NCI-H510A (cell line): ENCODE data around the gene MXRA8.

Experiments used
- DNase-seq: peaks from one replicate; lab custom pipeline; 2025; lab: John Stamatoyannopoulos, UW

MXRA8 gene

DNA sequence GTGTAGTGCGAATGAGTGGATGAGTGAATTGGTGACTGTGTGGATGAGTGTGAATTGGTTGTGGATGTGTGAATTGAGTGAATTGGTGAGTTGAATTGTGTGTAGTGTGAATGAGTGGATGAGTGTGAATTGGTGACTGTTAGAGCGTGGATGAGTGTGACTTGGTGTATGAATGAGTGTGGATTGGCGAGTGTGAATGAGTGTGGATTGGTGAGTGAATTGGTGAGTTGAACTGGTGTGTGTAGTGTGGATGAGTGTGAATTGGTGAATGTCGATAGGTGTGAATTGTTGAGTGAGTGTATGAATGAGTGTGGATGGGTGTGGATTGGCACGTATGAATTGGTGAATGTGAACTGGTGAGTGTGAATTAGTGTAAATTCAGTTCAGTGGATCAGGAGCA lies 9.0 kb upstream of the MXRA8 start:
- no peak for DNase-seq

DNA sequence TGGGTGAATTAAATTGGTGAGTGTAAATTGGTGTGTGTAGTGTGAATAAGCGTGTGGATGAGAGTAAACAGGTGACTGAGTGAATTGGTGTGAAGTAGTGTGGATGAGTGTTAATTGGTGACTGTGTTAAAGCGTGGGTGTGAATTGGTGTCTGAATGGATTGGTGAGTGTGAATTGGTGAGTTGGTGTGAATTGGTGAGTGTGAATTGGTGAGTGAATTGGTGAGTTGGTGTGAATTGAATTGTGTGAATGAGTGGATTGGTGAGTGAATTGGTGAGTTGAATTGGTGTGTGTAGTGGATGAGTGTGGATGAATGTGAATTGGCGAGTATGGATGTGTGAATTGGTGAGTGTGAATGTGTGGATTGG lies 8.3 kb upstream of the MXRA8 start:
- no peak for DNase-seq

DNA sequence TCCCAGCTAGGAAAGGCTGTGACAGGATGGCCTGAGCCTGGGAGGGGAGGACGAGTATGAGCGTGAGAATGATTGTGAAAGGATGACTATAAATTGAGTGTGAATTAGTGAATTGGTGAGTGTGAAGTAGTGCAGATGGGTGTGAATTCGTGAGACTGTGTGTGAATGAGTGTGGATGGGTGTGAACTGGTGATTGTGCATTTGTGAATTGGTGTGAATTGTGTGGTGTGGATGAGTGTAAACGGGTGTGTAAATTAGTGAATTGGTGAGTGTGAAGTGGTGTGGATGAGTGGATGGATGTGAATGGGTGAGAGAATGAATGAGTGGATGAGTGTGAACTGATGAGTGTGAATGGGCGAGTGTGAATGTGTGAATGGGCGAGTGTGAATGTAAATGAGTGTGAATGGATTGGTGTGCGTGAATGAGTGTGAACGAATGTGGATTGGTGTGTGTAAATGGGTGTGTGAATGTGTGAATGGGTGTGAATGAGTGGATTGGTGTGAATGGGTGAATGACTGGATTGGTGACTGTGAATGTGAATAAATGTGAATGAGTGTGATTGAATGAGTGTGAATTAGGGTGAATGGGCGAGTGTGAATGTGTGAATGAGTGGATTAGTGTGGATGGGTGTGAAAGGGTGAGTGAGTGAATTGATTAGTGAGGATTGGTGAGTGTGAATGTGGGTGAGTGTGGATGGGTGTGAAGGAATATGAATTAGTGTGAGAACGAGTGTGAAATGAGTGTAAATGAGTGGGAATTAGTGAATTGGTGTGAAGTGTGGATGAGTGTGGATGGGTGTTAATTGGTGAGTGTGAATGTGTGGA lies 7.7 kb upstream of the MXRA8 start:
- DNase-seq = no peak

DNA sequence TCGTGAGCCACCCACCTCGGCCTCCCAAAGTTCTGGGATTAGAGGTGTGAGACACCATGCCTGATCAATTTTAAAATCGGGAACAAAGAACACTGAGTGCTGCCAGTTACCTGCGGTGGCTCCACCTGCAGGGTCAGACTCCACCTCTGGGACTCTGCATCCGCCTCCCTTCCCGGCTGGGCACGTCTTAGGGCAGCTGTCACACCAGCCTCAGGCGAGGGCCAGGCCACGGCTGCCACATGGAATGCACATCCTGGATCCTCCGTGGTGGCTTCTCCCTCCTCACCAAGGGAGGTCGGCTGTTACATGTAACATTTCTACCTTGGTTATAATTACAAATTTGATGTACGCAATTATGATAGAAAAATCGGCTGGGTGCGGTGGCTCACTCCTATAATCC lies 5.9 kb upstream of the MXRA8 start:
- no peak for DNase-seq

DNA sequence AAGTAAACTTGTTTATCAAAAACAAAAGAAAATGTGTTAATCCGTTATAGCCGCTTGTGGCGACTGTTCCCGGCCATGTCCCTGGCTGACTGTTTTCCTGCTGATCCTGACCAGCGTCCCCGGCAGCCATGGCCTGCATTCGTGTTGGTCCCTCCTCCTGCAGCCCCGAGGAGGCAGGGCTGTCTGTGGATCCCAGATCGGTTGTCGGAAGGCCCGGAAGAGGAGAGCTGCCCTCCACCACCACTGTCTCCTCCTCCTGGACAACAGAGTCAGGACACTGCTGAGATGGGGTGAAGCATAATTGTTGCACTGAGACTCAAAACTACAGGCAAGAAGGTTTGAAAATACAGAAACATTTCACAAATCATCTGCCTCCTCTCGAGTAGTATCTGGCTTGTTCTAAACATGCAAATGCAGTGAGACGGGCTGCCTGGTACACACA lies 3.6 kb upstream of the MXRA8 start:
- peak; percentile 81 for DNase-seq

DNA sequence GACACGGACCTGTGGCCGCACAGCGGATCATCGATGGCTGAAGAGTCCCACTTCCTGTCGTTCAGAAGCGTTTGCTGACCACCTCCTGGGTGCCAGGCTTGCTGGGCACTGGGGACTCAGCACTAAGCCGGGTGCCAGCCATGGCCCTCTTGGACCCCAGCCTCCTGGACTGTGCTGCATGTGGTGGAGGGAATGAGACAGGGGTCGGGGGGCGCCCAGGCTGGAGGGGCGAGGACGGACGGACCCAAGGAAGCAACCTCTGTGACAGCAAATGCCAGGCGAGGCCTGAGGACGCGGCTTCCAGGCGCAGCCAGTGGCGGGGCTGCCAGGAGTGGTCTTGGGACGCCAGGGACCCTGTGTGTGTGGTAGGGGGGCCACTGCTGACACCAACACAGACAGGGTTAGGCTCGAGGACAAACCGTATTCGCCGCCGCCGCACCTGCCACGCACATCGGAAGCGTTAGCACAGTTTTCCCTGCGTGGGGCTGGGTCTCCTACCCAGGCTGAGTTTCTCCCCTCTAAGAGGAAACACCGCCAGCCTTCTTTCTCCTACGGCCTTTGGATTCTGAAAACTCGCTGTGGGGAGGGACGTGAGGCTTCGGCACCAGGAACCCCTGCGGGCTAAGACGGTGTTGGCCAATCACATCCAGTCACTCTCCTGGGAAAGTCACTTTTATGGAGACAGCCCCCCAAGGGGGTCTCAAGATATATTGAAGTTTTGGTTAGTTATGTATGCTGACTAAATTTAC lies 3.1 kb upstream of the MXRA8 start:
- no peak for DNase-seq

DNA sequence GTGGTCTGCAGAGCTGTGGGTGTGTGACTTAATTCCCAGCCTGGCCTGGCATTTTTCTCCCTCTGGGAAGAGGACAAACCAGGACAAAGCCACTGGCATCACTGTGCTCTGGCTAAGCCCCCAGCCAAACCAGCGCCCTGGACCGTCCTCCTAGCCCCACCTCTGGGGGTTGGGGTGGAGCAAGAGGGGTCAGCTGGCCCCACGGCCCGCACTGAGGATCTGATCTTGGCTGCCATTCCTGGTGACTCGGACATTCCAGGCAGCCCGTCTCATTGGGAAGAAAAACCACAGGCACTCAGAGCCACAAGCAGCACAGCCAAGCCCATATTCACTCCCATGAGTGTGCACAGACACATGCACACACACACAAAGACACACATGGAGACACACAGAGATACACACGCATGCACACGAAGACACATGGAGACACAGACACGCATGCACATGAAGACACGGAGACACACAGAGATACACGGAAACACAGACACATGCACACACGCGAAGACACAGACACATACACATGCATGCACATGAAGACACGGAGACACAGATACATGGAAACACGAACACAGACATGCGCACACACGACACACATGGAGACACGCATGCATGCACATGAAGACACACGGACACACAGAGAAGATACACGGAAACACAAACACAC lies 2.3 kb upstream of the MXRA8 start:
- DNase-seq = no peak

DNA sequence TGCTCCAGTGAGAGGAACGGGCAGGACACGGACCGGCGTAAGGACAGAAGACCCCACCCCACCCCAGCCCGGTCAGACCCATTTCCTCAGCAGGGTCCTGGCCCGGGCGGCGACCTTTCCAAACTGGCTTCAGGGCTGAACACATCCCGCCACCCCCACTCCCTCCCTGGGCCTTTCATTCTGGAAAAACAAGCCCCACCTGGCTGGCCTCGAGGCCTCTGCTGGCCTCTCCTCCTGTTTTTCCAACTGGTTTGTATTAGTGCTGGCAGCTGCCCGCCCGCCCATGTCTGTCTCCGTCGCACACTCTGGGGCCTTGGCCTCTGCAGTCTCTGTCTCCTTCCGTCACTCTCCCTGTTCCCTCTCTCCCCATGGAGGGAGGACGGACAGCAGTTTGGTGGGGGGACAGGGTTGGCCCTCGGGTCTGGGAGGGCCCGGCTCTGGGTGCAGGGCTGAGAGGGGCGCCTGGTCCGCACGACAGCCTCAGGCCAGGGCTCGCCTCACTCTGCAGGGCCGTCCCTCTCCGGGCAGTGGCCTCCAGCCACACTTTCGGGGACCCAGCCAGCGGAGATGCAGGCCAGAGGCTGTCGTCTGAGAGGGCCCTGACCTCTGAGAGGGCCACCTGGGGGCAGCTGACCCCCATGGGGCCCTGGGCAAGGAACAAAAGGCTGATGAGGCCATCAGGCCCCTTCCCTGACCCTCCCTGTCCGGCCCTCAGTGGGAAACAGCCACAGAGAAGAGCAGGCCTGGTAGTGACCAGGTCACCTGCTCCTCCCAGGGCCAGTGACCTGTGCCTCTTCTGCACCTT lies 1.5 kb upstream of the MXRA8 start:
- no peak for DNase-seq

DNA sequence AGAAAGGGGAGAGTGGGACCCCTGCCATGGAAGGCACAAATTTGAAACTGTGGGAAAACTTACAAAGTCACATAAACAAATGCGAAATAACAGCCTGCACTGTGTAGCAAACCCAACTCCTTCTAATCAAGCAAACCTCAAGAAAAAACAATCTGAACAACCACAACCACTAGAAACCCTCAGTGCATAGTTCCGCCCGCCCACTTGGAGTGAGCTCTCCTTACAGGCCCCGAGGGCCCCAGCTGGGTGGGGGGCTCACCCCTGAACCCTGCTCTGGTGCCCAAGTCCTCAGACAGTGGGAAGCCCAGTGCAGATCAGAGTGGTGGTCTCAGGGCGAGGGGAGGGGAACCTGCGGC lies 931 bp upstream of the MXRA8 start:
- no peak for DNase-seq

DNA sequence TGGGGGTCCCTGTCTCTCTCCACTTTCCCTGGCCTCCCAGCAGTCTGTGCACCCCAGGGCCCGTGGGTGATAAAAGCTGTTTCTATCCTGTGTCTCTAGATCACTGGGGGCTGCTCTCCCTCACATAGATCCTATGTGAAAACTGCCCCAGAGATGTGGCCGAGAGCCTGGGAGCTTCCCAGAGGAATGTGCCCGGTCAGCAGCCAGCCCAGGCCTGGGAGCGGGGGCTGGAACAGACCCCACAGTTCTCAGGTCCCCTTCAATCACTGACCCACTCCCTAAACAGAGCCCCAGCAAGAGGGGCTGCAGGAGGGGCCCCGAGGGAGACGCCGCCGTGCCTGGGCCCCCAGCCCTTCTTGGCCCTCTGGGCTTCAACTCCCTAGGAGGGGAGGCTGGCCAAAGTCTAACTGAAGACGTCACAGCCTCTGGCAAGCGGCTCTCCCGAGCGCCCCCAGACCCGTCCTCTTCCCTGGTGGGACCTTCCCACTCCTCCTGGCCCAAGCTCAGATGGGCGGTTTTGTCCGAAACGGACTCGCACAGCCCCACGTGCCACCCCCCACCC lies 403 bp downstream of the MXRA8 start:
- no peak for DNase-seq

DNA sequence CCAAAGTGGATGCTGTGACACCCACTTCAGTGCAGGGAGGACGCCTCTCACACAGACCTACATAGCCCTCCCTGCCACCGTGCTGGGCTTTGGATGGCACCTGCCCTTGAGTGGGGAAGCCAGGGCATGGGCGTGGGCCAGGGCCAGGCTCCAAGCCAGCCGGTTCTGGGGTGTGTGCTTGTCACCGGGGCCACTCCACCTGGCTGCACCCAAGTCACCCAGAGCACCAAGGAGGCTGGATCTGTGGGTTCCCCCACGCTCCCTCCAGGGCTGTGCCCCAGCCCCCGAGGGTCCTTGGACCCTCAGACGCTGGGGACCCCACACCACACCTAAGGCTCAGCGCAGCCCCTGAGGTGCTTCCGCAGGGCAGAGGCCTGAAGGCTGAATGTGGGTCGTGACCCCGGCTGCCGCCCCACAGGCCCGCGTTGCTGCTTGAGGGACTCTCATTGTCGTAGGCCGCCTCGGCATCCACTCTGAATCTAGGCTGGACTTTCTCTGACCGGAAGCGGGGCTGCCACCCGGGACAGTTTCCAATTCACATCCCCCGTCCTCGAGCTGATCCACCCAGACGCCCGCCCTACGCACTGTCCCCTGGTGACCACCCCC lies 1.5 kb downstream of the MXRA8 start:
- DNase-seq = no peak

DNA sequence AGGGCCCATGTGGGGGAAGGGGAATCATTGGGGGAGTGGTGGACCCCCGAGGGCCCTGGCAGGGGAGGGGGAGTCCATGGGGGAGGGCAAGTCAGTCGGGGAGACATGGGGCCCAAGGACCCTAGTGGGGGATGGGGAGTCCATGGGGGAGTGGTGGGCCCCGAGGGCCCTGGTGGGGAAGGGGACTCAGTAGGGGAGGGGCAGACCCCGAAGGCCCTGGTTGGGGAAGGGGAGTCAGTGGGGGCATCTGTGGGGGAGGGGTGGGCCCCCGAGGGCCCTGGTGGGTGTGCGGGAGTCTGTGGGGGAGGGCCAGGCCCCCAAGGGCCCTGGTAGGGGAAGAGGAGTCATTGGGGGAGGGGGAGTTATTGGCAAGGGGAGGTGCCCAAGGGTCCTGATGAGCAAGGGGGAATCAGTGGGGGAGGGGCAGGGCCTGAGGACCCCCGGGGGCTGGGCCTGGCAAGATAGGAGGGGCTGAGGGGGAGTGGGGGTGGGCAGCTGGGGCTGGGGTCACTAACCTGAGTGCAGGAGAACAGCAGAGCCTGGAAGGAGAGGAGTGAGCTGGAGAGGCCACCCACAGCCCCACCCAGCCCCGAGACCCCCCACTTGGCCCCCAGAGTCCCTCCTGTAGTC lies 2.1 kb downstream of the MXRA8 start:
- no peak for DNase-seq

DNA sequence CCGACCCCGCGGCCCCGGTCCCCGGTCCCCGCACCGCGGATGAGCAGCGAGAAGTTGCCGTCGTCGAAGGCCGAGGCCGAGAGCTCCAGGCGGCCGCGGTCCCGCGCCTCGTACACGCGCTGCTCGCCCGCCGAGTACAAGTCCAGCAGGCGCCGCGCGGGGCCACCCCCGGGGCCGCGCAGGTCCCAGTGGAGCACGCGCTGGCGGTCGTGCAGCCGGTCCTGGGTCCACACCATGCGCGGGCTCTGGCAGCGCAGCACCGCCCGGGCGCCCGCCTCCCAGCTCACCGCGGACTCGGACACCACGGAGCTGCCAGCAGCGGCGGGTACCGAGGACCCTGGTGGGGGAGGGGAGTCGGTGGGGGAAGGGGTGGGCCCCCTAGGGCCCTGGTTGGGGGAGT lies 2.9 kb downstream of the MXRA8 start:
- DNase-seq = peak; percentile 83

DNA sequence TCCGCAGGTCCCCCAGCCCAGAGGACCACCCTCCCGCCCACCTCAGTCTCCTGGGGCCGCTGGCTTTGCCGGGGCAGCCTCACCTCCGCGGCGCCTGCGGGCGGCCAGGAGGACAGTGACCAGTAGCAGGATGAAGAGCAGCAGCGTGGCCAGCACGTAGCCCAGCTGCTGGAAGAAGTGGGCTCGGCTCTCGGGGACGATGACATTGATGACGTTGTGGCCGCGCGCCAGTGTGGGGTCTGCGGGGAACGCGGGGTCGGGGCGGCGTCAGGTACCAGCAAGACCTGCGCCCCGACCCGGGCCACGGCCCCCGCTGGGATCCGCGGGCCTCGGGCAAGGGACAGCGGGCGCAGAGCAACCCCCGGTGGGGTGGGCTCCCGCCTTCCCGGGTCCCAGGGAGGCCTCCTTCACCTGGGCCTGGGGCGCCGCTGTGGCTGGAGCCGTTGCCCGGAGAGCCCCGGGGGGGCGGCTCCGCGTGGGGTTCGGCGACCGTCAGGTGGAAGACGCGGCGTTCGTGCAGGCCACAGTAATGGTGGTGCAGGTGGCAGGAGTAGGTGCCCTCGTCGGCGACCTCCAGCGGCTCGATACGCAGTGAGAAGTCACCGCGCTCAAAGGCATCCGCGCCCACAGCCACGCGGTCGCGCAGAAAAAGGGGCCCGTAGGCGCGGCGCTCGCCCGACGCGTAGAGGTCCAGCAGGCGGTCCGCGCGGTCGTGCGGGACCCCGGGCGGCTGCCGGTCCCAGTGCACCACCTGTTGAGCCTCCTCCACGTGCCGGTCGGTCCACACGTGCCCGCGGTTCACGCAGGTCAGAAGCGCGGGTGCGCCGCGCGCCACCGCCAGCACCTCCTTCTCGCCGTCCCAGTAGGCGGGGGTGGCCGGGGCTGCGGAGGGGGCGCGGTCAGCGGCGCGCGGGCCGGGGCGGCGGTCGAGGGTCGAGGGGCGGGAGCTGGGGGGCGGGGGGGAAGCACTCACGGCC lies 3.8 kb downstream of the MXRA8 start:
- no peak for DNase-seq

DNA sequence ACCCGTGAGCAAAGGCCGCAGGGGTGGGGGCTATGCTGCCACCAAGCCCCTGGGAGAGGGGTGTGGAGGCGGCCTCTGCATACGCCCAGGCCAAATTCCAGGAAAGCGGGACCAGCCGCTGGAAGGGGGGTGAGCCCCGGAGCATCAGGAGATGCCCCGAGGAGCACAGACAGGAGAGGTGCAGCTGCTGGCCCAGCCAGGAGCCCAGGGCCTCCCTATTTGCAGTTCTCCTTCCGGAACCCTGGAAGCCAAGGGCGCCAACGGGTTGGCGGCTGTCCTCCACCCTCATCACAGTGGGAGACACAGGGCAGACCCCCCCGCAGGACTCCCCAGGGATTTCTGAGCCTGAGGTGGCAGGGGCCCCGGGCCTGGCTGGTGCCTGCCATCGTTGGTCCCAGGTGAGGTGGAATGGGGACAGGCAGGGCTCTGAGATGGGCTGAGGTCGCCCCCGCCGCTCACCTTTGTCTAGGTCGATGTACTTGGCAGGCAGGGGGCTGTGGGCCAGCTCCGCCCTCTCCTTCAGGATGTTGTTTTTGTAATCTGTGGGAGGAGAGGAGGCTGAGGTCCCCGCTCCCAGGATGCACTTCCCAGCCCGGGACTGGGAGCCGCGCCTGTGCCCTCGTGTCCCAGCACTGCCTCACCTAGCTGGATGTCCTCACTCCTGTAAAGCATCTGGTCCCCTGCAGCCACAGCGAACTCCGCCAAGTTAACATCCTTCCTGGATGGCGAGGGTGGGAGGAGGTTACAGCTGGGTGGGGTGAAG lies 4.8 kb downstream of the MXRA8 start:
- no peak for DNase-seq

DNA sequence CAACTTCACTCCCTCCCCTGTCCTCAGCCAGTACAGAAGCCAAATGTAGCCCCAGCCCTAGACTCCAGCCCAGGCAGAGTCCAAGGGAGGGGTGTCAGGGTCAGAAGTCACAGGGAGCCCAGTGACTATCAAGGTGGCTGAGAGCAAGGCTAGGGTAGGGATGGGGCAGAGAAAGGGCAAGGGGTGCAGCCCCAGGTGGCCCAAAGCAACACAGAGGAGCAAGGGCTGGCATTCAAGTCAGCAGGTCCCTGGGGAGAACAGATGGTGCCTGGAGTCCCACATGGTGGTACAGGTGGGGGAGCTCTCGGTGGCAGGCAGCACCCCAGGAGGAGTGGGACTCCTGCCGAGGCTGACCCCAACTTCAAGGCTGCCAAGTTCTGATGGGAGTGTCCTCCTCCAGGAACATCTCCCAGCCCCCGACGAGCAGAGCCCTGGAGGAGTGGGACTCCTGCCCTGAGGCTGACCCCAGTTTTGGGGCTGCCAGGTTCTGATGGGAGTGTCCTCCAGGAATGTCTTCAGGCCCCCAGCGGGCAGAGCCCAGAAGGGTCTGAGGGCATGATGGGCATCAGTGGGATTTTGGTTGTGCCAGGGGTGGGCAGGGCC lies 5.5 kb downstream of the MXRA8 start:
- DNase-seq = no peak

DNA sequence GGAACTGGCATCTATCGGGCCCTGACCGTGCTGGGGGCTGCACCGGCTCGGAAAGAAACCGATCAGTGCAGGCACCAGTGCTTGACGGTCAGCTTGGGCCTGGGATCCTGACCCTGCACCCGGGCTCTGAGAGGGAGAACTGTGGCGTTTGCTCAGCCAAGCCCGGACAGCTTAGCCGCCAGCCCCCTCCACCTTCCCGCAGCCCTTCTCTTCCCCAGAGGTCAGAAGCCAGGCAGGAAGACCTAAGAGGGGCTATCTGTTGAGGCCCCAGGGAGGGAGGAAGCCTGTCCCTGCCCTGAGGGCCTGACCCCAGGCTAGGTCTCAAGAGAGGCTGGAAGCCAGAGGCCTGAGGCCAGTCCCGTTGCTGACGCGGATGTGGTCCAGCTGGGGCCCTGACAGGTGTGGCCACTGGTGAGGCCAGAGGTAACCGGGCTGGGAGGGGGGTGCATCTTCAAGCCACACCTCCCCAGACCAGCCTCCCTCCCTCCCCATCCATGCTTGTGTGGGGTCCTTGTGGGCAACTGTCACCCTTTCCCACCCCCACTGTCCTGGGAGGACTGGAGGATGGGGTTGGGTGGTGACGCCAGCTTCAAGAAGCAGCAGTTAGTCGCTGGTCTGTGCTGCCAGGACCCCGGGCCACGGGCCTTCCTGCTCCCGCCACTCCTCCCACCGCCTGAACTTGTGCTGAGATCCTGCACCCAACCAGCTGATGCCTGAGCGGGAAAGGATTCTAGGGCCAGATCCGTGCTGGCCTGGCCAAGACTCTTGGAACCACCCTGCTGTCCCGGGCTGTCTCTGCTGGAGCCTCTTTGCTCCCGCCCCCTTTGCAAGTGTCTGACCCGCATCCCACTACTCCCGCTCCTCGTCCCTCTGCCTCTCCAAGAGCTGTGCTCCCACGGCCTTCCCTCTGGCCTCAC lies 6.6 kb downstream of the MXRA8 start:
- no peak for DNase-seq
